ENCODE results near the gene LRCH1.

DNA sequence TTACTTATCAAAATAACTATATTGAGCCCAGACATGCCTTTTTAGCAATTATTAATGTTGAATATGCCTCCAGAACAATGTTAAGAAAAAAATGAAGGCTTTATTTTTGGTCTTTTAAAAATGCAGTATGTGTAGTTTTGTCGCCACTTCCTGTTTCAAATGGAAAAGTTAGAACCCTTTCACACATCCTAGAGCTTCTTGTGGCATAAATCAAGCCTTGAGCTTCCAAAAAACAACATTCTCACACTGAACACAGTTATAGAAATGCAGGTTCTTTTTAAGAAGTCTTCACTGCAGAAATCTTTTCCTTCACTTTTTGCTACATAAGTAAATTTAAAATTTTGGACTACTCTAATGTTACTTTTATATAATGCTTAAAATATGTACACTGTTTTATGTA, 135.3 kb downstream of the LRCH1 start:
- TF ChIP-seq CTCF (IDR thresholded peaks at IDR 0.05) (no peak), RCOR1 (IDR thresholded peaks at IDR 0.05; ENCODE audit: low read length) (no peak)

Data from SK-N-SH (cell line).